NCI-H524 treated with DMSO at 0.1 percent for 48 hours (cell line): ENCODE results near the gene ANK2.
"Not testable (repeated sequence)": the region's sequence is repeated elsewhere in the genome, so short reads cannot be mapped to it uniquely, and the experiment has no call there.

Experiments used
- DNase-seq: peaks from one replicate; lab custom pipeline; 2025; lab: John Stamatoyannopoulos, UW

ANK2 gene

DNA sequence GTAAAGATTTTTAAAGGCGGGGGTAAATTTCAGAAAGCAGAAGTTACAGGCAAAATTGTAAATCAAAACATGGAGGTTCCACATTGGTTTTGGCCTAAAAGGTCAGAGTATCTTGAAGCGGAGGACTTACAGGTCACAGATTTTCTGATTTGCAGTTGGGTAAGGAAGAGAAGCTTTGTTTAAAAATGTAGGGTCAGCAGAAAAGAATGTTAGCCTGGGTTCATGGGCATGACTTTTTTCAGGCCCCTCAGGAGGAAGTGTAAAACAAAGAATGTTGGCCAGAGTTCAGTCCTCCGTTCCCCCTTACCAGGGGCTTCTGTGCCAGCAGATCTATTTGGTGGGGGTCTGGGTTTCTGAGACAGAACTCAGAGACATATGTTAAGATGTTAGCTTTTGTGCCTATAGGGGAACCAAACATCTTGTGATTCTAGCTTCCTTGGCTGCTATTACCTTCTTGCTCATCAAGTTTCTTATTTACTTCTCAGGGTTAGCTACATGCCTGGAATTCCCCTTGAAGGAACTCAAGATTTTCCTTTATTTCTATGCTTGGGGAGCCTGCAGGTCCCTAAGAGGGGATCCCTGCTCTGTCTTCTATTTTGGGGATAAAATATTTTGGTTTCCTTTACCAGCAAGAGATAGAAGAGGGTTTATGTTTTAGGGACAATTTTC, 160.3 kb downstream of the ANK2 start:
- no peak for DNase-seq

DNA sequence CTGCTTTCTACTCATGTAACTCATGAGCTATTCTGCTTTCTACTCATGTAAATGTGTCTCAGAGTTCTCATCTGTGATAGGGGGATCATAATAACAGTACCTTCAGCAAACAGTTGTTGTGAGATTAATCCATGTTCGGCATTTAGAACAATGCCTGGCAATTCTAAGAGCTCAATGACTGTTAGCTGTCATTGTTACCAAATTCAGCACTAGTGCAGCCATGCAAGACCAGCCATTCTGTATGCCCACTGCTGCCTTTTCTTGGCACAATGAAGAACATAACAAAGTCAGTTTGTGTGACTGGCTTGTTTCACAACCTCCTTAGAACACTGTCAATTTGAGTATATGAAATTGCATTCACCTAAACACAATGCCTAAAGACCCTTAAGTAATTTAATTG, 163.2 kb downstream of the ANK2 start:
- no peak for DNase-seq

DNA sequence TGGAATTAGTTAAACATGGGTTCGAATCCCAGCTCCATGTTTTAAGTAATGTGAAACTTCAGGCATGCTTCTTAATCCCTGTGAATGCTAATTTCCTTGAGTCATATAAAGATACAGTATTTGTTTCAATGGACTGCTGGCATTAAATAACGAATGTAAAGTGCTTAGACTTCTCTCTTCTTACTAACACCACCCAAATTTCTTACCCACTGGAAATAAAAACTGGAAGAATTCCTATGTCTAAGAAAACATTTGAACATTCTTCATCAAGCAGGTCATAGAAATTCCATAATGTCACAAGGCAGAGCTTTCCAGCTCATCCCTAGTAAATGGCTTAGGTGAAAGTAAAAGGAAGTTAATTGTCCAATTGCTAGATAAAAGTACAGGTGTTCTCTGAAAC, 172.5 kb downstream of the ANK2 start:
- no peak for DNase-seq

DNA sequence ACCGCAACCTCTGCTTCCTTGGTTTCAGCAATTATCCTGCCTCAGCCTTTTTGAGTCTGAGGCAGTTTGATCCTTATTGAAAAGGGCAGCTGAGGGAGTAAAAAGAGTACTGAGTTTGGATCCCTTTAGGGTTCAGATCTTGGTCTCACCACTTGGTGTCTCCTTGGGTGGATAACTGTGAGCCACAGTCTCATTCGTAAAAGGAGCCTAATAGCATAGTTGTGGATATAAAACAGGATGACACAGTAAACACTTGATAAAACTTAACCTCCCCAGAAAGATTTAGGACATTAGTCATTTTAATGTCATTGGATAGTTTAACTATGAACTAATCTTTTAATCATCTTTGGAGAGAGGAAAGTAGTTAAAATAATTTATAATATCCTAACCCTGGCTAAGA, 173.0 kb downstream of the ANK2 start:
- DNase-seq, result no peak

DNA sequence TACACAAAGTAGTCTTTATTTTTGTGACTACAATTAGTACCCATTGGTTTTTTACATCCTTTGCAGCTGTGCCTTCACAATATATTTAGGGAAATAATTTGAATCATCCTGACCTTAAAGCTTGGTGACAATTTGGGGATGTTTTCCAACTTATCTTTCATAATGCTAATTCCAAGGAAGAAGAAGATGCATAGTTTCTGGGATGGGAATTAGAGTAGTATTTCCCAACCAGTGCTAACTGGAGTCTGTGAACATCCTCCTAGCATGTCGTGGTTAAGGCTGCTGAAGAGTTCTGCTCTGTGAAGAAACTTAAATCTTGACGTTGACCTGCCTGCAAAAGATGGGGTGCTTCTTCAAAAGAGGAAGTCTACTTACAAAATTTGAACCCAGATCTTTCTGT, 173.5 kb downstream of the ANK2 start:
- no peak for DNase-seq

DNA sequence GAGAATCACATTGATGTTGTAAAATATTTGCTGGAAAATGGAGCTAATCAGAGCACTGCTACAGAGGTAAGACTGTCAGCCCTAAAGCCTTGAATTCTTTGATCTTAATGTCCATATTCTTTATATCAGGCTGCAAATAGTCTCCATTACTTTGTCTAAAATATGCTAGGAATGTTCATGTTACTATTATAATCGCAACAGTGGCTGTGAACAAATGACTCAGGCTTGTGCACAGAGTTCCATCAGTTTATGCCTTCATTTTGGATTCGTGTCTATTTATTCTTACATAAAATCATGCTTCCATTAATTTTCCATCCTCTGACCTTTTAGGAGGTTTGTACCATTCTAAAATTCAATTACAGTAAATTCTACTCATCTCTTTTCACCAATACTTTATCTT, 182.7 kb downstream of the ANK2 start:
- DNase-seq, result no peak

DNA sequence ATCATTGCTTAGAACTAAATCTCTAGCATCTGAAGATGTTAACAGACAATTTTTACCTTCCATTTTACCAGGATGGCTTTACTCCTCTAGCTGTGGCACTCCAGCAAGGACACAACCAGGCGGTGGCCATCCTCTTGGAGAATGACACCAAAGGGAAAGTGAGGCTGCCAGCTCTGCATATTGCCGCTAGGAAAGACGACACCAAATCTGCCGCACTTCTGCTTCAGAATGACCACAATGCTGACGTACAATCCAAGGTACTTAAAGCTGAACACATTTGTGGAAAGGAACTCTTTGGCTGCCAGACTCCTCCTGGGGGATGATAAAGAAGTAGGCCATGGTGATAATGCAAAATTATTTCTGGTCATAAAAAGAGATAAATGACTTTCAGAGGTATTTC, 187.5 kb downstream of the ANK2 start:
- DNase-seq, result no peak

DNA sequence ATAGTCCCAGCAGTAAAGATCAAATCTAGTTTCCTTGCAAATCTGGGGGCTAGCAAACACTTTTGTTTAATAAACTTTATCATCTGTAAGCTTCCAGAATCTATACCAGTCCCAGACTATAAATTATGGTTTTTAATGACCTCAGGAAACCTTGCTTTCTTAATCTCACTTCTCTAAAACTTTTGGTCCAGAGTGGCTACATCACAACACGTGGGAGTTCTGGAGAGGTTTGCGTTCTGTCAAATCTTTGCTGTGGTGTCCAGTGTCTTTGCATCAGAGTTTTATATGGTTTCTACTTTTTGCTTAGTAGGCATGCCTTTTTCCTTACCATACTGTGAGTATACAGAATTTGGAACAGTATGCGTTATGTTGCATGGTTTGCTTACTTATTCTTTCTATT, 193.9 kb downstream of the ANK2 start:
- DNase-seq, result no peak

DNA sequence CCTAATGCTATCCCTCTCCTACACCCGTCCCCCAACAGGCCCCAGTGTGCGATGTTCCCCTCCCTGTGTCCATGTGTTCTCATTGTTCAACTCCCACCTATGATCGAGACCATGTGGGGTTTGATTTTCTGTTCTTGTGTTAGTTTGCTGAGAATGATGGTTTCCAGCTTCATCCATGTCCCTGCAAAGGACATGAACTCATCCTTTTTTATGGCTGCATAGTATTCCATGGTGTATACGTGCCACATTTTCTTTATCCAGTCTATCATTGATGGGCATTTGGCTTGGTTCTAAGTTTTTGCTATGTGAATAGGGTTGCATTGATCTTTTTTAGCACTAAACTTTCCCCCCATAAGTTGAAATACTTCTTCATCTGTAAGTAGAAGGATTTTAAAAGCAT, 195.3 kb downstream of the ANK2 start:
- not testable (repeated sequence) for DNase-seq

DNA sequence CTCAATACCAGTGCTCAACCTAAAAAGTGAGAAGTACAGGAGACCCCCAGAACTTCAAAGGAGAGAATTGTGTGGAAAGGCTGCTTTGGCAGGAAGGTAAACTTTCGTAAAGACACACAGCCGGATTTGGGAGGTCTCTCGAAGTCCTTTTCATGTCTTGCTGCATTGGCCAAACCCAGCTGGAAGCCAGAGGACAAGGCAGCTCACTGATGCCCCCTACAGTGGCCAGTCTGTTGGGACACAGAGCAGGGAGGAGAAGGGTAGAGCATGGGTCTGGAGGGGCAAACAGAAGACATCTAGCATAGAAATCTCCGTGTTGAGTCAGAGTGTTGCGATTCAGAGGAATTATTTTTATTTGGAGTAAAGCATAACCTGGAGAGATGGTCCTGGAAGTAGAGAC, 198.9 kb downstream of the ANK2 start:
- DNase-seq, result no peak

DNA sequence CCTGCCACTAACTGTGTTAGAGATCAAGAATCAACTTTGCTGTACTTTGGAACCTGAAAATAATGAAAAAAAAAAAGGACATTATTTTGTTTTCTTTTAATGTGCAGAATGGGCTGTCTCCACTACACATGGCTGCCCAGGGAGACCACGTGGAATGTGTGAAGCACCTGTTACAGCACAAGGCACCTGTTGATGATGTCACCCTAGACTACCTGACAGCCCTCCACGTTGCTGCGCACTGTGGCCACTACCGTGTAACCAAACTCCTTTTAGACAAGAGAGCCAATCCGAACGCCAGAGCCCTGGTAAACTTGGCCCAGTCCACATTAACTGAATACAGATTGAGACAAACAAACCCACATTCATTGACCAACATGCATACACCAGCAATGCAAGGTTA, 206.2 kb downstream of the ANK2 start:
- DNase-seq, result no peak

DNA sequence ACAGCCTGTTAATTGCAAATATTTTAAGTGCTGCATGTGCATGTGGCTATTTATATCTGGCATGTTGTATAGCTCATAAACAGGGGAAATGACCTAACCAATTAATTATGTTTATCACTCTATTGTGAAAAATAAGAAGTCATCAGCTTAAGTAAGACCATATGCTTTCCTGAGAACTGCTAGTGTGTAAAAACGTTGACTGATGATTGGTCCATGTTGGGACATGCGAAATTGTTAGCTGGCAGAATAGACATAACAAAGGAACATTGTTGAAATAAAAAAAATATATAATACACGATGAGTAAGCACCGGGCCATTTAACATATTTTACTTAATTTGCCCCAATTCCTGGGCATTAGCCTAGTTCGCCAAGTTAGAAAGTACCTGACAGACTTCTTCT, 207.5 kb downstream of the ANK2 start:
- no peak for DNase-seq

DNA sequence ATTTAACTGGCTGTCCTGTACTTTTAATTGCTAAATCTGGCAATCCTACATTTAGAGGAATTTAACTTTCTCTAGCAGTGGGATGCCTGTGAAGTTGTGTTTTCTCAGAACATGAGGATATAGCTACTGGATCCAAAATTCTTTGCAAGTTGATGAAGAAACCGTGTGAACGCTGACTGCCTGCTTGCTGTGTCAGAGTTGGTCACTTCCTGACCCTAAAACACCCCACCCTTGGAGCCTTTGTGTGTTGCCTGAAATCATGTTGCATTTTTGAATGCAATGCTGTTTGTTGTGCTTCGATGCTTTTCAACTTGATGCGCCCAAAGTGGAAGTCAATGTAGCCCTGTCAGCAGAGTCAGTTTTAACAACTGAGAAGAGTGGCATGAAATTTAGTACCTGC, 211.2 kb downstream of the ANK2 start:
- DNase-seq, result no peak

DNA sequence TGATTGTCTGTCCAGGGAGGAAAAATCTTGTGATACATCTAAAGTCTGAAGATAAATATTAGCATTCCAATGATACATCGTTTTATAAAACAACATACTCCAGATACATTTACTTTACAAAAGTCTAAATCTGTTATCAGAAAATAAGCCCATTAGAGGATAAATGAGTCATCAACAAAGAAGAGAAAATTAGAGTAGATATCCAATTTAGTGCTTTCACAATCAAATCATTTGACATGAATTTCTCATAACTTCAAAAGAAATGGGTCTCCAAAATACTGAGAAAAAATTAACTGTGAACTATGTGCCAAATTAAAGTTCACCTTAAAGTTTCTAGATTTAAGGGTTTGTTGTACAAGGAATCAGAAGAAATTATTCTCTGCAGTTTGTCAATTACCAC, 213.8 kb downstream of the ANK2 start:
- no peak for DNase-seq

DNA sequence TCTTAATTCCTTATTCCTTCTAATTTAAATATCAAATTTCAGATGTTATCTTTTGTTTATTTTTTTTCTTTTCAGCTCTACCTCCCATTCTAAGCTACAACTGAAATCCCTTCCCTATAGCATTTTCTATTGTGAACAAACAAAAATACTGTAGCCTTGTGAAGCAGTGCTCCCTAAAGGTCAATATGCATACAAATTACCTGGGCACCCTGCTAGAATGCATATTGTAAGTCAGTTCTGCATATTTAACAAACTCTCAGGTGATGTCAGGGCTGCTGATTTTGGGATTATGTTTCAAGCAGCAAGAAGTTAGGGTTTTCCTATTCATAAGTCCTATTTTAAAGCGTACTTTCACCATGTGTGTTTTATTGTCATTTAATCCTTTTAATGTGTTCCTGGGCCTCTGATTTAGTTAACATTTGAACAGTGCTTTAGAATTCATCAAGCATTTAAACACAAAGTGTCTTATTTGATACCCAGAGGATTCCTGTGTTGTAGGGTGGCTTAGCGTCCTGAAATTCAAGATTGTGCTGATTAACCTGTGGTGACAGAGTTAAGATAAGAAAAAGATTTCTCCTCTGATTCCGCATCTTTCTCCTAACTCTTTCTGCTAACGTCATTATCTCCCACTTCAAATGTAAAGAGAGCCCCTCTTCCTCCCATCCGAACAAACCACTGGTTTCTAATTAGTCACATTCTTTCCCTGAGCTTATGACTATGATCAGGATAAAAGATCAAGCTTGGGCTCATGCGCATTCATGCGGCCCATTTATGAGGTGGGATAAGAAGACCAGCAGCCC, 221.3 kb downstream of the ANK2 start:
- no peak for DNase-seq

DNA sequence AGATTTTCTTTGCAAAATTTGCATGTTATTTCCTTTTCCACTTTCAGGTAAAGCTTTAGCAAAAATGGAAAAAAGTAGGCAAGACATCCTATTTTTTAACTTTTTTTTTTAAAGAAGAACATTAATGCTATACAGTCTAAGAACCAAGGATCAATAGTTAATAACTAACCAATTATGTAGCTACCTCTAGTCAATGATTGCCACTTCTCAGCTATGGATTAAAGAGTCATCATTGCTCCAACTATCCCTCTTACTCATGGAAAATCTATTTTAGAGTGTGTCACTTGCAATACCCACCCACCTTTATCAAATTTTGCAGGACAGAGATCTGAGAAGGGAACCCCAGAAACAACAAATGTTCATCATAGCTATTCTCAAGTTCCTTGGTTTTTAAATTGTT, 223.1 kb downstream of the ANK2 start:
- DNase-seq, result no peak

DNA sequence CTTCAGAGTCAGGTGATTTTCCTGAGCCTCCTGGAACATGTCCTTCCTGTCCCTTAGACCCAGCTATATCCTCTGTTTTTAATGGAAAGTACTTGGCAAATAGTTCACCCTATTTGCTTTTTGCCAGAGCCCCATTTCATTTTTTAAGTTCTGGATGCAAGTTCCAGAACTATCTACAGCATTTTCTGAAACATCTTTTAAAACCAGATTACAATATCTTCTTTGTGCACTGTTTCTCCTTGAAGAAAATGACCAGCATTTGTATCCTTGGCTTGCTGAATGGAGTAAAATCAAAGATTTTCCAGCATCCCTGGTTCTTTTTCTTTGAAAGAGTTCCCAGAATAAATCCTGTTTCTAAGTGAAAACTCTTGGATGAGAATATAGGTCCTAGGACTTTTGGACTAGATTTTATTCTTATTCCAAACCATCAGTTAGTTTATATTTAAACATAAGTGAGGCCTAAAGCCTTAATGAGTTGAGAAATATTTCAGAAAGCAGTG, 224.3 kb downstream of the ANK2 start:
- no peak for DNase-seq

DNA sequence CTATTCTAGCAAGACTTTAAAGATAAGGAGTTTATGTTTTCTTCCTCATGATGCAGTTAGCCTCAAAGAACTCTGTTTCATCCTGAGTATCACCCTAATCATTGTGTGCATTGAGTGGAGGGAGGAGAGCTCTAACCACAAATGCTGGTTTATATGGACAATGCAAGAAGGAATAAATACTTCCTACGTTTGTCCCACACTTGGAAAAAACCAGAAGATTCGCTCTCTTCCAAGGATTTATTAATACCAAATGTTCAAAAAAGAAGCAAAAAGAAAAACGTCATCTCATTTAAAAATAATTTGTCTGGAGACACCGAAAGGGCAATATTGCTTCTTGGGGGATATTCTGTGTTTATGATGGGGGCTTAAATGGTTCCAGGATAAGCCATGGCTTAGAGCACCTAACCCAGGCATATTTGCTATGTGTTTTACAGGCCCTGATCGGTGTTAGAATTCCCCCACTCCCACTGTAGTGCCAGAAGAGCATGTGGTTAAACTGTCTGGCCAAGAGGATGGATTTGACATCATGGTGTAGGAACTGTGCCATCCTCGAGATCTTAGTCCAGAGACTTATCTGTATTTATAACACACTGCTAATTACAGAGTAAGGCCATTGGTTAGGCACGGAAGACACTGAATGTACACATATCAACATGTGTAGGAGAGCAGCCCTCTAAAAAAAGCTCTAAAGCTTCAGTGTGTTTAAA, 227.2 kb downstream of the ANK2 start:
- no peak for DNase-seq

DNA sequence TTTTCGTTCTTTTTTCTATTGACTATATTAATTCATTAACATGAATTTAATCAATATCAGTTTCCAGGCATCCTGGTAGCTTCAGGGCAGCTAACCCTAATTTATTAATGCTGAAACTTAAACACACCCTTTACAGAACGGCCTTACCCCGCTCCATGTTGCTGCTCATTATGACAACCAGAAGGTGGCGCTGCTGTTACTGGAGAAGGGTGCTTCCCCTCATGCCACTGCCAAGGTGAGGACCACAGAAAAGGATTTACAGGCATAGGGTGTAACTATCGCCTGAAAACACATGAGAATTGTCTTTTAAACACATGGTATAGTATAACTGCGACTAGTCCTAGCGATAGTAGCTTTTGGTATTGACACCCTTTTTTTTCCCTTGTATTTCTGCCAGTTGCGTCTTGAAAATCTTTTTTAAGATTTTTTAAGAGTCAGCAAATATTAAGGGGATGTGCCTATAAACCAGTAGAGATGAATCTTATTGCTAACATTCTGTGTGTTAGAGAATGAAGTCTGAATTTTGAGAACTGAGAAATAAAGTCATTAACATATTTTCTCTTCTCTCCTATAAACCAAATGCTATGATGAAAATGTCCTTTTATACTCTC, 229.0 kb downstream of the ANK2 start:
- no peak for DNase-seq

DNA sequence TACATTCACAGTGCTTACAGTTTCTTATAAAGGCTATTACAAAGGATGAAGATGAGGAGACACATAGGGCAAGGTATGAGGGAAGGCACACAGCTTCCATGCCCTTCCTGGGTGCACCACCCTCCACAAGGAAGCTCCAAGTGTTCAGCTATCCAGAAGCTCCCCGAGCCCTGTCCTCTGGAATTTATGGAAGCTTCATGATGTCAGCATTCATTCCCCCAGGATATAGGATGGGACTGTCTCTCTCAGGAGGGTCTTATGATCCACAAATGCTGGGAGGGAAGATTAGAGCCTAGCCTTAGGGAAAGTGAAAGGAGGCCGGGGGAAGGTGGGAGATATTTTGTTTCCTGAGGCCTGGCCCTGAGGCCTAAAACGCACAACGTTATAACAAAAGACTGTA, 236.0 kb downstream of the ANK2 start:
- DNase-seq, result no peak

DNA sequence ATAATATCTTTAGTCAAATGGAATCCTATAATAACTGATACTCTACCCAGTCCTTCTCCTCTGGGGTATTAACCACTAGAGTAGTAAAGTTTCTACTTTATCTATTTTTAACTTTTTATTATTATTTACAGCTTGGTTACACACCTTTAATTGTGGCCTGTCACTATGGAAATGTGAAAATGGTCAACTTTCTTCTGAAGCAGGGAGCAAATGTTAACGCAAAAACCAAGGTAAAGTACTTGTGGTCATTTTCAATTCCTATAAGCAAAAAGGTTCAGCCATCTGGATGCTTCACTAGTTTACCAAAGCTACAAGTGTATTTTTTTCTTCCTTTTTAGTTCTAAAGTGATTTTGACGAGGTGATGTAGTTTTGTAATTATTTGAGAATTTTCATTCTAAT, 238.8 kb downstream of the ANK2 start:
- DNase-seq, result no peak

DNA sequence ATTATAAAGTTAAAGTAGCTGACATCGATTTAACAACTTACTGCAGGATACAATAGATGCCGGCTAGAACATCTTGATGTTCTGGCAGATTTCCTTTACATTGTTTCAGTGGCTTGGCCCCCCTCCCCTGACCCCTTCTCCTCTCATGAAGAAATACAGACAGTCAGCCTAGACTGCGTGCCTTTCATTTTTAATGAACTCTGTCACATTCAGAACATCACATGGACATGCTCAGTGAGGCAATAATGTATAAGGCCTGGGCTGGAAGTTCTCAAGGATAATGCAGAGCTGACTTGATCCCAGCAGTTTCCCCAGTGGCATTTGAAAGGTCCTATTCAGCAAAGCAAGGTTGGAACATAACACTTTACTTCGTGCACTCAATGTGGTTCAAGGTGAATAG, 239.2 kb downstream of the ANK2 start:
- no peak for DNase-seq

DNA sequence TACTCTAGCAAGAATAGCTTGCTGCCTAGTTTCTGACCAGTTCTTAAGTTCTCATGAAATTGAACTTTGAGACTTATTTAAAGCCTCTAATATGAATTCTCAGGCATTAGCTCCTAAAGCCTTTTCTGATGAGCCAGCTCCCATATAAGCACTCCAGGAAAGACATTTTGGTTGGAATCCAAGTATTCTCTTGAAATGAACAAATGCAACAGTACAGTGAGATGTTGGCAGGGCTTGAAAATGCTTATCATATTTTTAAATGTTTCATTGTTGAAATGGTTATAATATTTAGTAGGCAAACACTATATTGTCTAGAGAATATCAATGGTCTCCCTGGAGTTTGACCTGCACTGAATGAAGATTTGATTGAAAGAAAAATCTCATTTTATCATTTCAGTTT, 240.3 kb downstream of the ANK2 start:
- no peak for DNase-seq
